ENCODE measurements around the gene SMIM31. TPM values are rescaled to one million over a fixed set of nuclear protein-coding genes. Genes with fewer than 3 reads are reported as not detected.

Gene SMIM31
- polyA plus RNA-seq, 1 donor (not counting 4 experiments of a cell fraction or from before 2014, with no cell fraction given): not detected

DNA sequence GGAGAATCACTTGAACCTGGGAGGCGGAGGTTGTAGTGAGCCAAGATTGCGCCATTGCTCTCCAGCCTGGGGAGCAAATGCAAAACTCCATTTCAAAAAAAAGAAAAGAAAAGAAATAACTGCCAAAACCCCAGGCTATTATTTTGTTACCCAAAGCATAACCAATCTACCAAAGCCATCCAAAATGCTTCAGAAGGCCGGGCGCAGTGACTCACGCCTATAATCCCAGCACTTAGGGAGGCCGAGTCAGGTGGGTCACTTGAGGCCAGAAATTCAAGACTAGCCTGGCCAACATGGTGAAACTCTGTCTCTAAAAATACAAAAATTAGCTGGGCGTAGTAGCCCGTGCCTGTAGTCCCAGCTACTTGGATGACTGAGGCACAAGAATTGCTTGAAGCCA is 49.8 kb downstream of the SMIM31 start:
- dilution Hi-C loops (cut with MboI; ENCODE audit: extremely low pct_ligation_motif_present, low sequenced_read_pairs): no loop called here
- Histone ChIP-seq H3K27ac (ENCODE audit: control insufficient read depth, insufficient read depth, low read length) (no peak overlapping the region), H3K9me1 (ENCODE audit: control insufficient read depth, extremely low read depth, insufficient read depth, low read length) (no peaks in the 10 kb centered on the region), H2AFZ (ENCODE audit: control insufficient read depth, low read length) (no peak overlapping the region), H3K9ac (ENCODE audit: control insufficient read depth, extremely low read depth, insufficient read depth, low read length) (no peak overlapping the region), H3K4me1 (ENCODE audit: control insufficient read depth, extremely low read depth, insufficient read depth, low read length) (no peaks in the 10 kb centered on the region), H3K27me3 (ENCODE audit: control insufficient read depth, extremely low read depth, insufficient read depth, low read length) (no peaks in the 10 kb centered on the region), H3K9me3 (ENCODE audit: control insufficient read depth, low read depth, low read length) (no peaks in the 10 kb centered on the region), H3K36me3 (ENCODE audit: control insufficient read depth in 2 of 2, extremely low read depth in 1 of 2, insufficient read depth in 2 of 2, low read length in 2 of 2) (no peaks in the 10 kb centered on the region), H3K4me3 (ENCODE audit: control insufficient read depth in 2 of 3, extremely low read depth in 1 of 3, insufficient read depth in 2 of 3, low read depth in 1 of 3, low read length in 3 of 3) (no peak overlapping the region), H4K20me1 (ENCODE audit: control insufficient read depth, extremely low read depth, insufficient read depth, low read length) (no peaks in the 10 kb centered on the region), H3K79me2 (ENCODE audit: control insufficient read depth, insufficient read depth, low read length) (no peaks in the 10 kb centered on the region), H3K4me2 (ENCODE audit: control insufficient read depth, extremely low read depth, insufficient read depth, low read depth, low read length) (no peak overlapping the region)
- DNase-seq (ENCODE audit: low read depth, low spot score): no peak
- FAIRE-seq: no peak
- no peak for TF ChIP-seq CTCF (optimal IDR thresholded peaks at IDR 0.05 in 1 of 3, IDR thresholded peaks at IDR 0.05 in 1 of 3, conservative IDR thresholded peaks at IDR 0.05 in 1 of 3; ENCODE audit: extremely low read depth in 1 of 3, insufficient read depth in 2 of 3, low read length in 3 of 3)
- TF ChIP-seq EZH2 (IDR thresholded peaks at IDR 0.05; ENCODE audit: low read length): no peak

DNA sequence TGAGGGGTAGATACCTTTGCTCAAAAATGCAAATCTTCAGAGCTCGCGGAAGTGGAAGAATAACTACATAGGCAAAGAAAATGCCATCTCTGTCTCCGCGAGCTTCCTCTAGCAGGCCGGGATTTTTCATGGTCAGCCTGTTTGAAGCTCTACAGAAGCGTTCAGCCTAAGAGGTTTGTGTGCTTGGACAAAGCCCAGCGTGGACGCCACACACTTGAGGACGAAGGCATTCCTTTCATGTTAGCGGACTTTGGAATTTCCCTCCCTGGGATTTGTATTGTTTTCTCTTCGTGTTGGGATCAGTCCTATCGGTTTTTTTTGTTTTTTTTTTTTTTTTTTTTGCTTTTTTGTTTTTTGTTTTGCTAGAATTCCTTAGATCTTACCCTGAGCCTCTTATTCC is 53.7 kb downstream of the SMIM31 start:
- H4K20me1 ChIP-seq (ENCODE audit: control insufficient read depth, extremely low read depth, insufficient read depth, low read length): no peaks in the 10 kb centered on the region
- no peaks in the 10 kb centered on the region for H3K4me1 ChIP-seq (ENCODE audit: control insufficient read depth, extremely low read depth, insufficient read depth, low read length)
- no peaks in the 10 kb centered on the region for H3K36me3 ChIP-seq (ENCODE audit: control insufficient read depth in 2 of 2, extremely low read depth in 1 of 2, insufficient read depth in 2 of 2, low read length in 2 of 2)
- H3K4me3 ChIP-seq (ENCODE audit: control insufficient read depth in 2 of 3, extremely low read depth in 1 of 3, insufficient read depth in 2 of 3, low read depth in 1 of 3, low read length in 3 of 3): no peak overlapping the region
- DNase-seq (ENCODE audit: low read depth, low spot score) (no peak), FAIRE-seq (no peak)
- H2AFZ ChIP-seq (ENCODE audit: control insufficient read depth, low read length): no peak overlapping the region
- no peaks in the 10 kb centered on the region for H3K9me3 ChIP-seq (ENCODE audit: control insufficient read depth, low read depth, low read length)
- H3K27ac ChIP-seq (ENCODE audit: control insufficient read depth, insufficient read depth, low read length): no peak overlapping the region
- H3K9ac ChIP-seq (ENCODE audit: control insufficient read depth, extremely low read depth, insufficient read depth, low read length): no peak overlapping the region
- H3K4me2 ChIP-seq (ENCODE audit: control insufficient read depth, extremely low read depth, insufficient read depth, low read depth, low read length): no peak overlapping the region
- no peaks in the 10 kb centered on the region for H3K9me1 ChIP-seq (ENCODE audit: control insufficient read depth, extremely low read depth, insufficient read depth, low read length)
- no peak for TF ChIP-seq CTCF (optimal IDR thresholded peaks at IDR 0.05 in 1 of 3, IDR thresholded peaks at IDR 0.05 in 1 of 3, conservative IDR thresholded peaks at IDR 0.05 in 1 of 3; ENCODE audit: extremely low read depth in 1 of 3, insufficient read depth in 2 of 3, low read length in 3 of 3)
- TF ChIP-seq EZH2 (IDR thresholded peaks at IDR 0.05; ENCODE audit: low read length): no peak
- dilution Hi-C loops (cut with MboI; ENCODE audit: extremely low pct_ligation_motif_present, low sequenced_read_pairs): no loop called here
- no peaks in the 10 kb centered on the region for H3K27me3 ChIP-seq (ENCODE audit: control insufficient read depth, extremely low read depth, insufficient read depth, low read length)
- H3K79me2 ChIP-seq (ENCODE audit: control insufficient read depth, insufficient read depth, low read length): no peaks in the 10 kb centered on the region

Data from keratinocyte (primary cell).